ENCODE results near the gene MAPK10. TPM values are rescaled to one million over a fixed set of nuclear protein-coding genes. Genes with fewer than 3 reads are reported as not detected.

Gene MAPK10
- total RNA-seq, 1 donor from 2014 or later, result 3.4 TPM

DNA sequence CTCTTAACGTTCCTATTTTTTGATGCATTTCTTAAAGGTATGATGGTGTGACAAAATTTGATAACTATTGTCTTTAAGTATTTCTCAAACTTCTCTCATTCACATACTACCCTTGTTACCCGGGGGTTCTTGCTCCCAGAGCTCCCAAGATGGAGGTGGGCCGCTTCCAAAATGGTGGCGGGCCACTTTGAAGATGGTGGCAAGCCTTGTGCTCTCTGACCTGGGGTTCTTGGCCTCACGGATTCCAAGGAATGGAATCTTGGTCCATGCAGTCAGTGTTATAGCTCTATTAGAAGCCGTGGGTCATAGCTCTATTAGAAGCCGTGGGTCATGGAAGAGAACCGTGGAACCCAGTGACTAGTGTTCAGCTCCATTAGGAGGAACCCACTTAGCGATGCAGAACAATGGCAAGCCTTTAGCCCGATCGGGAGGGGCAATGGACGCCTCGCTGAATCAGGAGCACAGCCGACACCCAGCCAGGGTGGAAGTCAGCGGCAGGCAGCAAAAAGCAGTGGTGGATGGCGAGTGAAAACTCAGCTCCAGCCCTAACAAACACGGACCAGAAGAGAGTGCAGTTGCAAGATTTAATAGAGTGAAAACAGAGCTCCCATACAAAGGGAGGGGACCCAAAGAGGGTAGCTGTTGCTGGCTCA, 403.4 kb downstream of the MAPK10 start:
- DNase-seq (ENCODE audit: low read depth), result no peak
- no peaks in the 10 kb centered on the region for H3K36me3 ChIP-seq (ENCODE audit: control insufficient read depth, insufficient read depth, low read length)
- TF ChIP-seq, protein P1, sequence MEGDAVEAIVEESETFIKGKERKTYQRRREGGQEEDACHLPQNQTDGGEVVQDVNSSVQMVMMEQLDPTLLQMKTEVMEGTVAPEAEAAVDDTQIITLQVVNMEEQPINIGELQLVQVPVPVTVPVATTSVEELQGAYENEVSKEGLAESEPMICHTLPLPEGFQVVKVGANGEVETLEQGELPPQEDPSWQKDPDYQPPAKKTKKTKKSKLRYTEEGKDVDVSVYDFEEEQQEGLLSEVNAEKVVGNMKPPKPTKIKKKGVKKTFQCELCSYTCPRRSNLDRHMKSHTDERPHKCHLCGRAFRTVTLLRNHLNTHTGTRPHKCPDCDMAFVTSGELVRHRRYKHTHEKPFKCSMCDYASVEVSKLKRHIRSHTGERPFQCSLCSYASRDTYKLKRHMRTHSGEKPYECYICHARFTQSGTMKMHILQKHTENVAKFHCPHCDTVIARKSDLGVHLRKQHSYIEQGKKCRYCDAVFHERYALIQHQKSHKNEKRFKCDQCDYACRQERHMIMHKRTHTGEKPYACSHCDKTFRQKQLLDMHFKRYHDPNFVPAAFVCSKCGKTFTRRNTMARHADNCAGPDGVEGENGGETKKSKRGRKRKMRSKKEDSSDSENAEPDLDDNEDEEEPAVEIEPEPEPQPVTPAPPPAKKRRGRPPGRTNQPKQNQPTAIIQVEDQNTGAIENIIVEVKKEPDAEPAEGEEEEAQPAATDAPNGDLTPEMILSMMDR (IDR thresholded peaks at IDR 0.05; ENCODE audit: insufficient read depth, low read length, severe bottlenecking), result no peak
- no peak overlapping the region for H3K4me3 ChIP-seq (ENCODE audit: low read depth, low read length)
- H3K27me3 ChIP-seq (ENCODE audit: control insufficient read depth, insufficient read depth, low read length), result no peaks in the 10 kb centered on the region
- no peak for FAIRE-seq

DNA sequence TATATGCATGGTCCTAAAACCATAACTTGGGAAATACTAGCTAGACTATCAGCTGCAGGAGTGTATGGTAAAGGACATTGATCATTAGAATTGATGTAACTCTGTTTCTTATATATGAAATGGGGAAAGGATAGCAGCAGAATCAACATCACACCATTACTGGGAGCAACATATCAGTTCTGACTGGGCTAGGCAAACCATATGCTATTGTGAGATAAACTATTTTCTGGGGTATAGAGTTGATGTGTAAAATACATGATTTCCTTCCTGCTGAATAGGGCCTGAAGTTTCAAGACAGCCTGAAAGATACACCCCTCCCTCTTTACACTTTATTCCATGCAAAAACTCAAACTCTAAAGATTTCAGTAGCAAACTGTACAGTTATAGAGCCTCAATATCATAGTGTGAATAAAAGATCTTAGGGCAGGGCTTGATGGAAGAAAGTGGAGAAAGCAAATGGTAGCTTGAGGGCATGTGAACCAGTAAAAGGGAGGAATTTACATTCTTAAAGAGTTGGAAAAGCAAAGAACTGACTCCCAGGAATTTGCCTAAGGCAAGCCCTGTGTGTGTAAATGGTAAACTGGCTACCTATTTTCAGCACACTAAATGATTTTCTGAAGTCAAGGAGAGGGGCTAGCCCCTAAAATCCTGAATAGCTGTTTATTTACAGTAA, 404.1 kb downstream of the MAPK10 start:
- DNase-seq (ENCODE audit: low read depth) (no peak), FAIRE-seq (no peak)
- Histone ChIP-seq H3K36me3 (ENCODE audit: control insufficient read depth, insufficient read depth, low read length) (no peaks in the 10 kb centered on the region), H3K27me3 (ENCODE audit: control insufficient read depth, insufficient read depth, low read length) (no peaks in the 10 kb centered on the region), H3K4me3 (ENCODE audit: low read depth, low read length) (no peak overlapping the region)
- TF ChIP-seq, protein P1 (IDR thresholded peaks at IDR 0.05; ENCODE audit: insufficient read depth, low read length, severe bottlenecking), result no peak

DNA sequence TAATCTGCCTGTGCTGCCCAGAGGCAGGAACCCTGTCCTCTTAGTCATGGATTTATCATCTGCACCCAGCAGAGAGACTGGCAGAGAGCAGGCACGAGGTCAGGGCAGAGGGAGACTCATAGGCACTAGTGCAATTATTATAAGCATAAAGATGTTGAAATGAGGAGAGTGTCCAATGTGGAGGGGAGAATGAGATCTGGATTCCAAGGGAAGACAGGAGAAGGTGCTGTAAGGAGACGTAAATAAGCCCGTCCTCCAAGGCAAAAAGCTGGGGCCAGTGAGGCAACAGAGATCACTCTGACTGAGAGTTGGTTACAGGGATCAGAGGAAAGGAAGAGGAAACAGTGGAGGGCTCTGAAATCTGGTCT, 406.2 kb downstream of the MAPK10 start:
- Histone ChIP-seq H3K27me3 (ENCODE audit: control insufficient read depth, insufficient read depth, low read length) (no peaks in the 10 kb centered on the region), H3K4me3 (ENCODE audit: low read depth, low read length) (no peak overlapping the region), H3K36me3 (ENCODE audit: control insufficient read depth, insufficient read depth, low read length) (no peaks in the 10 kb centered on the region)
- TF ChIP-seq, protein P1 (IDR thresholded peaks at IDR 0.05; ENCODE audit: insufficient read depth, low read length, severe bottlenecking), result no peak
- FAIRE-seq (no peak), DNase-seq (ENCODE audit: low read depth) (peak; percentile 81)

DNA sequence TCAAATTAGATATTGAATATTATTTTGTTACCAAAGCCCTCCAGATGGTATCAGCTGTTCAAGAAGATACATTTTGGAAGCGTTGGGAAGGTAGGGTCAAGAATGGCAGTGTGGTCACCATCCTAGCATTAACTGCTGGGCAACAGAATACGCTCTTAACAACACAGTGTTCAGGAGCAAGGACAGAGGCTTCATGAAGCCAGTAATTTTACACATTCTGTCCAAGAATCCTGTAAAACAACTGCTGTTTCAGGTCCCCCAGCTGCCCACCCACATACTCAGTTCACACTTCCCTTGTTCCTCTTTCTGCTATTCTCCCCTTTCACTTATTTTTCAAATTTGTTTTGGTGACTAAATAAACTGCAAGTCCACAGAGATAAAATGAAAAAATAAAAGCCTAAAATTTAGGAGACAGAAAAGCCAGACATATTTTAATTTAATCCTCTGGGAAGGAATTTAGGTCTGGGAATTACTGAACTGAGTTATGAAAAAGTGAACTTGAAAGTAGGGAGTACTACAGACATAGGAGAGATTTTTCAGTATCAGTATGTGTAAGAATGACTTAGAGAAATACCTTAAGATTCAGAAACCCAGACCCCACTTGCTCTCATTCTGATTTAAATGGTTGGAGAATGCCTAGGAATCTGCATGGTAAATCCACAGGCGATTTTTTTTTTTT, 406.7 kb downstream of the MAPK10 start:
- FAIRE-seq (no peak), DNase-seq (ENCODE audit: low read depth) (no peak)
- Histone ChIP-seq H3K27me3 (ENCODE audit: control insufficient read depth, insufficient read depth, low read length) (no peaks in the 10 kb centered on the region), H3K4me3 (ENCODE audit: low read depth, low read length) (no peak overlapping the region), H3K36me3 (ENCODE audit: control insufficient read depth, insufficient read depth, low read length) (no peaks in the 10 kb centered on the region)
- TF ChIP-seq, protein P1 (IDR thresholded peaks at IDR 0.05; ENCODE audit: insufficient read depth, low read length, severe bottlenecking), result no peak

DNA sequence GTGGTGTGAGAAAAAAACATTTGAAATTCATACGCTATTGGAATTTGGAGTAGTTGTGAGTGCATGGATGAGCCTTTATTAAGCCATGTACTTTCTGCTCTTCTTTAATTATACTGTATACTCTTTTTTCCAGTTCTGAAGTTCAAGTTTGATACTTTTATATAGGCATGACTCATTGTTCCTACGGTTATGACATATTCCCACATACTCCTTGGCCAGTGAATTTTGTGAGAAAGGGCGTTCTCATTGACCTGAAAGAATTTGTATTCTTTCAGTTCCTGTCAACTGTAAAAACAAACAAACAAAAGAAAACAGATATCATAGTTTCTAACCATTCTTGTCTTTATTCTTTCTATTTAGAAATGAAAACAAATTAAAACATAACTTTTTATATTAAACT, 407.3 kb downstream of the MAPK10 start:
- FAIRE-seq (no peak), DNase-seq (ENCODE audit: low read depth) (peak; percentile 36)
- Histone ChIP-seq H3K4me3 (ENCODE audit: low read depth, low read length) (no peak overlapping the region), H3K27me3 (ENCODE audit: control insufficient read depth, insufficient read depth, low read length) (no peaks in the 10 kb centered on the region), H3K36me3 (ENCODE audit: control insufficient read depth, insufficient read depth, low read length) (no peaks in the 10 kb centered on the region)
- TF ChIP-seq, protein P1 (IDR thresholded peaks at IDR 0.05; ENCODE audit: insufficient read depth, low read length, severe bottlenecking), result no peak

Measured in bronchial epithelial cell (primary cell).